GM12892 (cell line): ENCODE data around the gene CD28.

Experiments used
- POLR2A ChIP-seq: IDR thresholded peaks from 2 replicates; pipeline ENCODE4 v1.6.1; 2011; ENCODE audit warnings: low read depth, low read length, control low read depth
- POLR2AphosphoS5 ChIP-seq: IDR thresholded peaks from 2 replicates; pipeline ENCODE4 v1.6.1; 2011; ENCODE audit warnings: low read depth, low read length, control low read depth
- TAF1 ChIP-seq: IDR thresholded peaks from 2 replicates; pipeline ENCODE4 v1.6.1; 2011; ENCODE audit warnings: low read depth, mild to moderate bottlenecking, control low read depth, low read length, borderline replicate concordance

- TF ChIP-seq POLR2A (no peak), POLR2AphosphoS5 (no peak), TAF1 (no peak)
Observed at GRCh38 chr2:203691149-203691548, 15.3 kb upstream of the CD28 start.
